GM12878 (cell line): ENCODE results near the gene MUC20.

ENCODE experiments used
- BHLHE40 ChIP-seq, 2 experiments: fragments of 450-650 bp in 1 of 2; IDR thresholded peaks; 2 replicates each; pipeline ENCODE4 v1.6.1; 2011 to 2017; ENCODE audit warnings: low read depth in 2 of 2, borderline replicate concordance in 1 of 2, improper control_type of control experiment in 1 of 2, low read length in 1 of 2, mild to moderate bottlenecking in 1 of 2
- CREM ChIP-seq: IDR thresholded peaks from 2 replicates; pipeline ENCODE4 v1.6.1; 2014; ENCODE audit warnings: antibody characterized with exemption, low read depth
- EP300 ChIP-seq, 2 experiments: fragments of 150-350 bp in 1 of 2; IDR thresholded peaks; 2 replicates each; pipeline ENCODE4 v1.6.1; 2011 to 2012; ENCODE audit warnings: low read depth in 2 of 2, low read length in 2 of 2, borderline replicate concordance in 1 of 2, improper control_type of control experiment in 1 of 2, inconsistent platforms in 1 of 2; ENCODE audit not compliant: control insufficient read depth in 1 of 2
- NFIC ChIP-seq: IDR thresholded peaks from 2 replicates; pipeline ENCODE4 v1.6.1; 2012; ENCODE audit warnings: low read depth, mild to moderate bottlenecking, inconsistent platforms, low read length, moderate library complexity
- RELA ChIP-seq: fragments of 450-650 bp; IDR thresholded peaks from 2 replicates; pipeline ENCODE4 v1.8.0; 2014; ENCODE audit warnings: borderline replicate concordance; ENCODE audit not compliant: partially characterized antibody
- YBX1 ChIP-seq: fragments of 450-650 bp; IDR thresholded peaks from 2 replicates; pipeline ENCODE4 v1.6.1; 2016; ENCODE audit warnings: antibody characterized with exemption
- TF ChIP-seq, protein P1 (sequence below), 3 experiments: IDR thresholded peaks in 2 of 3; conservative IDR thresholded peaks in 1 of 3; 2 replicates each; pipeline ENCODE4 v1.5.1; 2011; ENCODE audit warnings: low read depth in 3 of 3, low read length in 3 of 3, mild to moderate bottlenecking in 3 of 3, control low read depth in 2 of 3, moderate library complexity in 2 of 3, inconsistent platforms in 1 of 3, mixed read lengths in 1 of 3; ENCODE audit not compliant: control insufficient read depth in 2 of 3, insufficient read depth in 1 of 3; ENCODE audit errors: extremely low read depth in 1 of 3
- TF ChIP-seq, protein P2 (sequence below): fragments of 450-650 bp; conservative IDR thresholded peaks from 2 replicates; pipeline ENCODE4 v1.6.1; 2017; ENCODE audit warnings: mild to moderate bottlenecking, moderate library complexity
- TF ChIP-seq, protein P3 (sequence below): IDR thresholded peaks from 2 replicates; pipeline ENCODE4 v1.6.1; 2011; ENCODE audit warnings: low read depth, low read length, improper control_type of control experiment, borderline replicate concordance
- TF ChIP-seq, protein P4 (sequence below): fragments of 450-650 bp; IDR thresholded peaks from 2 replicates; pipeline ENCODE4 v1.6.1; 2016; ENCODE audit warnings: mild to moderate bottlenecking

DNA sequence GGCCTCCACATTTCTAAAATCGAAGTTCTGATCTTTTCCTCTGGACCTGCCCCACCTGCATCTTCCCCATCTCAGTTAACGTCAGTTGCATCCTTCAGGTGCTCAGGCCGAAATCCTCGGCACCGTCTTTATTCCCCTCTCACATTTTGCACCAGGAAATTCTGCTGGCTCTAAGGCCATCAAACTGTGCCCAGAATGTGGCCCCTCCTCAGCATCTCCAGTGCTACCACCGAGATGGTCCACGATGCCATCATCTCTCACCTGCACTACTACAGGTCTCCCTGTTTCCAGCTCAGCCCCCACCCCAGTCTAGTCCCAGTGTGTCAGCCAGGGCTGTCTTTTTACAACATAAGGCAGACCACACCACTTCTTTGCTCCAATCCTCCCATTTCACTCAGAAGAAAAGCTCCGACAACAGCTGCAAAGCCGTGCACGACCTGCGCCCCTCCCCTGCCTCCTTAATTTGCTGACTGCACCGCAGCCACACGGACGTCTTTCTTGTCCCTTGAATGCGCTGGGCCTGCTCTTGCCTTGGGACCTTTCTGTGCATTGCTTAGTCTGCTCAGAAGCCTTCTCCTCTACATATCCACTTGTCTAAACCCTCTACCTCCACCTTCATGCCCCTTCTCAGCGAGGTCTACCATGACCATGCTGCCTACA, 14.4 kb downstream of the MUC20 start:
- TF ChIP-seq BHLHE40 (IDR thresholded peaks at IDR 0.05; ENCODE audit: borderline replicate concordance in 1 of 2, low read depth in 2 of 2, low read length in 1 of 2) (no peak), NFIC (no peak), RELA (no peak), EP300 (IDR thresholded peaks at IDR 0.05; ENCODE audit: borderline replicate concordance in 1 of 2, control insufficient read depth in 1 of 2, low read depth in 2 of 2, low read length in 2 of 2) (no peak), CREM (no peak), YBX1 (no peak)
- TF ChIP-seq, protein P1, sequence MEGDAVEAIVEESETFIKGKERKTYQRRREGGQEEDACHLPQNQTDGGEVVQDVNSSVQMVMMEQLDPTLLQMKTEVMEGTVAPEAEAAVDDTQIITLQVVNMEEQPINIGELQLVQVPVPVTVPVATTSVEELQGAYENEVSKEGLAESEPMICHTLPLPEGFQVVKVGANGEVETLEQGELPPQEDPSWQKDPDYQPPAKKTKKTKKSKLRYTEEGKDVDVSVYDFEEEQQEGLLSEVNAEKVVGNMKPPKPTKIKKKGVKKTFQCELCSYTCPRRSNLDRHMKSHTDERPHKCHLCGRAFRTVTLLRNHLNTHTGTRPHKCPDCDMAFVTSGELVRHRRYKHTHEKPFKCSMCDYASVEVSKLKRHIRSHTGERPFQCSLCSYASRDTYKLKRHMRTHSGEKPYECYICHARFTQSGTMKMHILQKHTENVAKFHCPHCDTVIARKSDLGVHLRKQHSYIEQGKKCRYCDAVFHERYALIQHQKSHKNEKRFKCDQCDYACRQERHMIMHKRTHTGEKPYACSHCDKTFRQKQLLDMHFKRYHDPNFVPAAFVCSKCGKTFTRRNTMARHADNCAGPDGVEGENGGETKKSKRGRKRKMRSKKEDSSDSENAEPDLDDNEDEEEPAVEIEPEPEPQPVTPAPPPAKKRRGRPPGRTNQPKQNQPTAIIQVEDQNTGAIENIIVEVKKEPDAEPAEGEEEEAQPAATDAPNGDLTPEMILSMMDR (IDR thresholded peaks at IDR 0.05 in 2 of 3, conservative IDR thresholded peaks at IDR 0.05 in 1 of 3; ENCODE audit: control insufficient read depth in 2 of 3, extremely low read depth in 1 of 3, insufficient read depth in 1 of 3, low read depth in 3 of 3, low read length in 3 of 3), result no peak
- TF ChIP-seq, protein P2, sequence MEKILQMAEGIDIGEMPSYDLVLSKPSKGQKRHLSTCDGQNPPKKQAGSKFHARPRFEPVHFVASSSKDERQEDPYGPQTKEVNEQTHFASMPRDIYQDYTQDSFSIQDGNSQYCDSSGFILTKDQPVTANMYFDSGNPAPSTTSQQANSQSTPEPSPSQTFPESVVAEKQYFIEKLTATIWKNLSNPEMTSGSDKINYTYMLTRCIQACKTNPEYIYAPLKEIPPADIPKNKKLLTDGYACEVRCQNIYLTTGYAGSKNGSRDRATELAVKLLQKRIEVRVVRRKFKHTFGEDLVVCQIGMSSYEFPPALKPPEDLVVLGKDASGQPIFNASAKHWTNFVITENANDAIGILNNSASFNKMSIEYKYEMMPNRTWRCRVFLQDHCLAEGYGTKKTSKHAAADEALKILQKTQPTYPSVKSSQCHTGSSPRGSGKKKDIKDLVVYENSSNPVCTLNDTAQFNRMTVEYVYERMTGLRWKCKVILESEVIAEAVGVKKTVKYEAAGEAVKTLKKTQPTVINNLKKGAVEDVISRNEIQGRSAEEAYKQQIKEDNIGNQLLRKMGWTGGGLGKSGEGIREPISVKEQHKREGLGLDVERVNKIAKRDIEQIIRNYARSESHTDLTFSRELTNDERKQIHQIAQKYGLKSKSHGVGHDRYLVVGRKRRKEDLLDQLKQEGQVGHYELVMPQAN, result no peak
- TF ChIP-seq, protein P3, sequence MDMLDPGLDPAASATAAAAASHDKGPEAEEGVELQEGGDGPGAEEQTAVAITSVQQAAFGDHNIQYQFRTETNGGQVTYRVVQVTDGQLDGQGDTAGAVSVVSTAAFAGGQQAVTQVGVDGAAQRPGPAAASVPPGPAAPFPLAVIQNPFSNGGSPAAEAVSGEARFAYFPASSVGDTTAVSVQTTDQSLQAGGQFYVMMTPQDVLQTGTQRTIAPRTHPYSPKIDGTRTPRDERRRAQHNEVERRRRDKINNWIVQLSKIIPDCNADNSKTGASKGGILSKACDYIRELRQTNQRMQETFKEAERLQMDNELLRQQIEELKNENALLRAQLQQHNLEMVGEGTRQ, result no peak
- TF ChIP-seq, protein P4, sequence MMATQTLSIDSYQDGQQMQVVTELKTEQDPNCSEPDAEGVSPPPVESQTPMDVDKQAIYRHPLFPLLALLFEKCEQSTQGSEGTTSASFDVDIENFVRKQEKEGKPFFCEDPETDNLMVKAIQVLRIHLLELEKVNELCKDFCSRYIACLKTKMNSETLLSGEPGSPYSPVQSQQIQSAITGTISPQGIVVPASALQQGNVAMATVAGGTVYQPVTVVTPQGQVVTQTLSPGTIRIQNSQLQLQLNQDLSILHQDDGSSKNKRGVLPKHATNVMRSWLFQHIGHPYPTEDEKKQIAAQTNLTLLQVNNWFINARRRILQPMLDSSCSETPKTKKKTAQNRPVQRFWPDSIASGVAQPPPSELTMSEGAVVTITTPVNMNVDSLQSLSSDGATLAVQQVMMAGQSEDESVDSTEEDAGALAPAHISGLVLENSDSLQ, result no peak
